ENCODE data around the gene PARD3.

- TF ChIP-seq CTCF (conservative IDR thresholded peaks at IDR 0.05; ENCODE audit: low read length), result no peak
- no peak for TF ChIP-seq EZH2phosphoT487 (IDR thresholded peaks at IDR 0.05; ENCODE audit: borderline replicate concordance)
Observed at GRCh38 chr10:34176351-34176750, 638.7 kb downstream of the PARD3 start.

Data from Loucy (cell line).